Loucy (cell line): ENCODE results near the gene LINC00237.

ENCODE experiments used
- H2AFZ ChIP-seq: fragments of 200-600 bp; sonication (generic); 2 replicates; pipeline ENCODE4 v1.6.0; 2016; ENCODE audit warnings: antibody characterized with exemption, mild to moderate bottlenecking, low read length, moderate library complexity
- H3F3A ChIP-seq: fragments of 200-600 bp; 2 replicates; pipeline ENCODE4 v1.6.0; 2016; ENCODE audit warnings: antibody characterized with exemption, low read depth, mild to moderate bottlenecking
- H3K27me3 ChIP-seq: fragments of 200-600 bp; sonication (generic); 2 replicates; pipeline ENCODE4 v1.6.1; 2014; ENCODE audit warnings: low read length, mild to moderate bottlenecking; ENCODE audit not compliant: insufficient read depth, poor library complexity, severe bottlenecking
- H3K36me3 ChIP-seq: fragments of 200-600 bp; sonication (generic); 2 replicates; pipeline ENCODE4 v1.6.1; 2016; ENCODE audit warnings: low read length; ENCODE audit not compliant: insufficient read depth
- H3K4me1 ChIP-seq: fragments of 200-600 bp; sonication (generic); 2 replicates; pipeline ENCODE4 v1.5.1; 2014; ENCODE audit warnings: low read length, mild to moderate bottlenecking; ENCODE audit not compliant: insufficient read depth, poor library complexity, severe bottlenecking
- H3K4me2 ChIP-seq: fragments of 200-600 bp; sonication (generic); 2 replicates; pipeline ENCODE4 v1.6.0; 2014; ENCODE audit warnings: antibody characterized with exemption, low read length, low read depth, mild to moderate bottlenecking; ENCODE audit not compliant: poor library complexity, severe bottlenecking
- H3K4me3 ChIP-seq: fragments of 200-600 bp; sonication (generic); 2 replicates; pipeline ENCODE4 v1.5.1; 2014; ENCODE audit warnings: low read length, mild to moderate bottlenecking, mixed read lengths; ENCODE audit not compliant: poor library complexity, severe bottlenecking
- H3K79me2 ChIP-seq: fragments of 200-600 bp; sonication (generic); 2 replicates; pipeline ENCODE4 v1.6.1; 2014; ENCODE audit warnings: low read length; ENCODE audit not compliant: insufficient read depth
- H3K9ac ChIP-seq: fragments of 200-600 bp; sonication (generic); 2 replicates; pipeline ENCODE4 v1.6.0; 2014; ENCODE audit warnings: mild to moderate bottlenecking, low read depth, low read length, moderate library complexity; ENCODE audit not compliant: poor library complexity, severe bottlenecking
- H3K9me2 ChIP-seq: fragments of 200-600 bp; sonication (generic); replicated peaks from 2 replicates; pipeline ENCODE4 v1.6.1; 2016; ENCODE audit warnings: low read depth, low read length, mixed read lengths
- H3K9me3 ChIP-seq: fragments of 200-600 bp; sonication (generic); 2 replicates; pipeline ENCODE4 v1.6.1; 2014; ENCODE audit warnings: mild to moderate bottlenecking, antibody characterized with exemption, low read length, low read depth; ENCODE audit not compliant: insufficient read depth
- H4K20me1 ChIP-seq: fragments of 200-600 bp; sonication (generic); 2 replicates; pipeline ENCODE4 v1.6.0; 2014; ENCODE audit warnings: antibody characterized with exemption, low read length, mild to moderate bottlenecking; ENCODE audit not compliant: insufficient read depth, poor library complexity, severe bottlenecking
- EZH2phosphoT487 ChIP-seq: fragments of 200-600 bp; IDR thresholded peaks from 2 replicates; pipeline ENCODE4 v1.6.1; 2018; ENCODE audit warnings: antibody characterized with exemption, mild to moderate bottlenecking, moderate library complexity, borderline replicate concordance
- TF ChIP-seq, protein P1 (sequence below): fragments of 200-600 bp; sonication (generic); conservative IDR thresholded peaks from 2 replicates; pipeline ENCODE4 v1.5.1; 2014; ENCODE audit warnings: mild to moderate bottlenecking, antibody characterized with exemption, low read length

LINC00237 gene

DNA sequence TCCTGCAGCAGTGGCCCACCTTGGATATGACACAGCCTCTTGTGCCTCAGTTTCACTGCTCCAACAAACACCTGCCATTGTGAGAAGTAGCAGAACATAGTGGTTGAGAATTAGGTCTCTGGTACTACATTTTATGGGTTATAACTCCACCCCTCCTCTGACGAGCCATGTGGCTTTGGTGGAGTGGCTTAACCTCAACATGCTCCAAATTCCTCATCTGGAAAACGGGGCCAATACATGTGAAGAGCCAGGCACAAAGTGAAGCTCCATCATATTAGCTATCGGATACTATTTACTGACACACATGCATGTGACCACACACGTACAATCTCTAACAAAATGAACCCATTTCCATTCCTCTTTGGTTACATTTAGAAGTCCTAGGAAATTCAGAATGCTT is 11.4 kb upstream of the LINC00237 start:
- no peaks in the 10 kb centered on the region for H3K36me3 ChIP-seq
- H3K9me3 ChIP-seq, result no peaks in the 10 kb centered on the region
- no peaks in the 10 kb centered on the region for H3F3A ChIP-seq
- no peak overlapping the region for H3K4me3 ChIP-seq
- no peaks in the 10 kb centered on the region for H3K4me1 ChIP-seq
- H3K79me2 ChIP-seq, result no peaks in the 10 kb centered on the region
- H3K27me3 ChIP-seq, result no peaks in the 10 kb centered on the region
- no peak overlapping the region for H3K4me2 ChIP-seq
- no peak for TF ChIP-seq EZH2phosphoT487
- TF ChIP-seq, protein P1, sequence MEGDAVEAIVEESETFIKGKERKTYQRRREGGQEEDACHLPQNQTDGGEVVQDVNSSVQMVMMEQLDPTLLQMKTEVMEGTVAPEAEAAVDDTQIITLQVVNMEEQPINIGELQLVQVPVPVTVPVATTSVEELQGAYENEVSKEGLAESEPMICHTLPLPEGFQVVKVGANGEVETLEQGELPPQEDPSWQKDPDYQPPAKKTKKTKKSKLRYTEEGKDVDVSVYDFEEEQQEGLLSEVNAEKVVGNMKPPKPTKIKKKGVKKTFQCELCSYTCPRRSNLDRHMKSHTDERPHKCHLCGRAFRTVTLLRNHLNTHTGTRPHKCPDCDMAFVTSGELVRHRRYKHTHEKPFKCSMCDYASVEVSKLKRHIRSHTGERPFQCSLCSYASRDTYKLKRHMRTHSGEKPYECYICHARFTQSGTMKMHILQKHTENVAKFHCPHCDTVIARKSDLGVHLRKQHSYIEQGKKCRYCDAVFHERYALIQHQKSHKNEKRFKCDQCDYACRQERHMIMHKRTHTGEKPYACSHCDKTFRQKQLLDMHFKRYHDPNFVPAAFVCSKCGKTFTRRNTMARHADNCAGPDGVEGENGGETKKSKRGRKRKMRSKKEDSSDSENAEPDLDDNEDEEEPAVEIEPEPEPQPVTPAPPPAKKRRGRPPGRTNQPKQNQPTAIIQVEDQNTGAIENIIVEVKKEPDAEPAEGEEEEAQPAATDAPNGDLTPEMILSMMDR, result no peak
- H3K9me2 ChIP-seq, result no peaks in the 10 kb centered on the region
- no peak overlapping the region for H3K9ac ChIP-seq
- no peaks in the 10 kb centered on the region for H4K20me1 ChIP-seq
- no peak overlapping the region for H2AFZ ChIP-seq

DNA sequence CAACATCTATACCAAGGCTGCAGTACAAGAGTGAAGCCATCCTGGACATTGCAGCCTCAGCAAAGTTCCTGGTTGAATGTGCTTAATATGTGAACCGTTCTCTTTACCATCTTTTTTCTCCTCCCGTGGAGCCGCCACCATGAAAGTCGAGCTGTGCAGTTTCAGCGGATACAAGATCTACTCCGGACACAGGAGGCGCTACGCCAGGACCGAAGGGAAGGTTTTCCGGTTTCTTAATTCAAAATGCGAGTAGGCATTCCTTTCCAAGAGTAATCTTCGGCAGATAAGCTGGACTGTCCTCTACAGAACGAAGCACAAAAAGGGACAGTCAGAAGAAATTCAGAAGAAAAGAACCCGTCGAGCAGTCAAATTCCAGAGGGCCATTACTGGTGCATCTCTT is 8.4 kb upstream of the LINC00237 start:
- H2AFZ ChIP-seq, result no peak overlapping the region
- H4K20me1 ChIP-seq, result no peaks in the 10 kb centered on the region
- no peak overlapping the region for H3K4me3 ChIP-seq
- H3K9ac ChIP-seq, result no peak overlapping the region
- peaks cover 2% of the 10 kb centered on the region for H3K4me1 ChIP-seq
- H3K79me2 ChIP-seq, result no peaks in the 10 kb centered on the region
- H3K4me2 ChIP-seq, result no peak overlapping the region
- TF ChIP-seq EZH2phosphoT487, result no peak
- TF ChIP-seq, protein P1, result no peak
- H3K9me2 ChIP-seq, result no peaks in the 10 kb centered on the region
- H3K27me3 ChIP-seq, result no peaks in the 10 kb centered on the region
- no peaks in the 10 kb centered on the region for H3F3A ChIP-seq
- no peaks in the 10 kb centered on the region for H3K9me3 ChIP-seq
- H3K36me3 ChIP-seq, result no peaks in the 10 kb centered on the region

DNA sequence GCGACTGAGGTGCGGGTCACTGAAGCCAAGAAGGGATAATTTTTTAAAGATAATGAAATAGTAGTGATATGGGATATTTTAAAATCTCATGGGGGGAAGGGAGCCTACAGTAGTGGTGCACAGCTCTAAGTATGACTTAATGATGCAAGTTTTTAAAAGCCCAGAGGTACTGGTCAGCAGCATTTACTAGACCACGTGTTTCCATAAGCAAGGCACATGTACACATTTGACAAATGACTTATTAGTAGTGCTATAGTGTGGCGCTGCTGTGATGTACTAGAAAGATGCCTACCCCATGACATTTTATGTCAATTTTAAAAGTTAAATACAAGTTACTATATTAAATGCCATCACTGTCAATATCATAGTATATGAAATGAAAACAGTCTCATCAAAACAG is 7.5 kb upstream of the LINC00237 start:
- no peak overlapping the region for H2AFZ ChIP-seq
- peaks cover 2% of the 10 kb centered on the region for H3K4me1 ChIP-seq
- no peak overlapping the region for H3K9ac ChIP-seq
- H3K9me2 ChIP-seq, result no peaks in the 10 kb centered on the region
- no peaks in the 10 kb centered on the region for H3K27me3 ChIP-seq
- H3F3A ChIP-seq, result no peaks in the 10 kb centered on the region
- TF ChIP-seq EZH2phosphoT487, result no peak
- TF ChIP-seq, protein P1, result no peak
- H3K4me2 ChIP-seq, result no peak overlapping the region
- no peak overlapping the region for H3K4me3 ChIP-seq
- H3K9me3 ChIP-seq, result no peaks in the 10 kb centered on the region
- H3K79me2 ChIP-seq, result no peaks in the 10 kb centered on the region
- H4K20me1 ChIP-seq, result no peaks in the 10 kb centered on the region
- H3K36me3 ChIP-seq, result no peaks in the 10 kb centered on the region
